ENCODE results near the gene WWOX. TPM values are rescaled to one million over a fixed set of nuclear protein-coding genes. Genes with fewer than 3 reads are reported as not detected.

WWOX gene
- total and polyA plus RNA-seq, 2 of the 13 experiments (the other 11 are each of a cell fraction or from before 2014, with no cell fraction given), result 9.1 to 37.4 TPM

DNA sequence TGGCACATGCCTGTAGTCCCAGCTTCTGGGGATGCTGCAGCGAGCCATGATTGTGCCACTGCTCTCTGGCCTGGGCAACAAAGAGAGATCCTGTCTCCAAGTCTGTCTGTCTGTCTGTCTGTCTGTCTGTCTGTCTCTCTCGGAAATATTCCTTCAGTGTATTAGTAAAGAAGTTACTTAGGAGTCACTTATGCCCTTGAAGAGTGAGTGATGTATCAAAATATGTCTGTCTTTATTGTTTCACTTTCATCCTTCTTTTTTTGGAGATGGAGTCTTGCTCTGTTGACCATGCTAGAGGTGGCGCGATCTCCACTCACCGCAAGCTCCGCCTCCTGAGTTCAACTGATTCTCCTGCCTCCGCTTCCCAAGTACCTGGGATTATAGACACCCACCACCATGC lies 410.5 kb downstream of the WWOX start:
- Histone ChIP-seq H4K20me1 (ENCODE audit: insufficient read depth, low read length) (no peaks in the 10 kb centered on the region), H3K4me1 (ENCODE audit: insufficient read depth, low read length) (peaks cover 33% of the 10 kb centered on the region), H2AFZ (ENCODE audit: low read length) (no peak overlapping the region), H3K9me3 (ENCODE audit: low read length) (no peaks in the 10 kb centered on the region), H3K4me3 (replicated peaks in 1 of 3; ENCODE audit: insufficient read depth in 1 of 3, low read depth in 2 of 3, low read length in 3 of 3) (no peak overlapping the region), H3K9ac (ENCODE audit: insufficient read depth, low read depth, low read length) (no peak overlapping the region), H3K36me3 (replicated peaks in 1 of 2; ENCODE audit: control insufficient read depth in 1 of 2, insufficient read depth in 2 of 2, low read length in 2 of 2) (no peaks in the 10 kb centered on the region), H3K4me2 (ENCODE audit: low read depth, low read length) (no peak overlapping the region), H3K79me2 (ENCODE audit: insufficient read depth, low read length) (no peaks in the 10 kb centered on the region), H3K27me3 (ENCODE audit: control insufficient read depth in 1 of 2, insufficient read depth in 2 of 2, low read length in 2 of 2) (no peaks in the 10 kb centered on the region), H3K27ac (ENCODE audit: extremely low read length, insufficient read depth, low read length) (no peak overlapping the region)
- POLR2A ChIA-PET, result interaction anchor here (0.6 kb wide), 1 partner anchor 27 kb away, joined by 3 read pairs; no protein-coding TSS in a partner anchor
- FAIRE-seq (no peak), ATAC-seq (no peak), DNase-seq (ENCODE audit: low spot score) (no peak)
- 96% methylated on average over 7 of the region's 7 CpGs for WGBS (ENCODE audit: low lambda C conversion rate)
- BruUV-seq (replicated peaks), result no TSS peak
- in situ Hi-C loops (cut with HindIII; ENCODE audit: extremely low pct_ligation_motif_present, low pct_unique_long_range_greater_than_20kb), result loop anchor here (25.0 kb wide), 1 partner anchor 1102 kb away; the partner anchor contains the start of gene MAF
- TF ChIP-seq, protein P1, sequence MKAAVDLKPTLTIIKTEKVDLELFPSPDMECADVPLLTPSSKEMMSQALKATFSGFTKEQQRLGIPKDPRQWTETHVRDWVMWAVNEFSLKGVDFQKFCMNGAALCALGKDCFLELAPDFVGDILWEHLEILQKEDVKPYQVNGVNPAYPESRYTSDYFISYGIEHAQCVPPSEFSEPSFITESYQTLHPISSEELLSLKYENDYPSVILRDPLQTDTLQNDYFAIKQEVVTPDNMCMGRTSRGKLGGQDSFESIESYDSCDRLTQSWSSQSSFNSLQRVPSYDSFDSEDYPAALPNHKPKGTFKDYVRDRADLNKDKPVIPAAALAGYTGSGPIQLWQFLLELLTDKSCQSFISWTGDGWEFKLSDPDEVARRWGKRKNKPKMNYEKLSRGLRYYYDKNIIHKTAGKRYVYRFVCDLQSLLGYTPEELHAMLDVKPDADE (CRISPR knock-in tag; IDR thresholded peaks at IDR 0.05), result no peak
- TF ChIP-seq, protein P2, sequence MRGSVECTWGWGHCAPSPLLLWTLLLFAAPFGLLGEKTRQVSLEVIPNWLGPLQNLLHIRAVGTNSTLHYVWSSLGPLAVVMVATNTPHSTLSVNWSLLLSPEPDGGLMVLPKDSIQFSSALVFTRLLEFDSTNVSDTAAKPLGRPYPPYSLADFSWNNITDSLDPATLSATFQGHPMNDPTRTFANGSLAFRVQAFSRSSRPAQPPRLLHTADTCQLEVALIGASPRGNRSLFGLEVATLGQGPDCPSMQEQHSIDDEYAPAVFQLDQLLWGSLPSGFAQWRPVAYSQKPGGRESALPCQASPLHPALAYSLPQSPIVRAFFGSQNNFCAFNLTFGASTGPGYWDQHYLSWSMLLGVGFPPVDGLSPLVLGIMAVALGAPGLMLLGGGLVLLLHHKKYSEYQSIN (CRISPR knock-in tag; IDR thresholded peaks at IDR 0.05; ENCODE audit: borderline replicate concordance), result no peak
- TF ChIP-seq ATRX (CRISPR knock-in tag; IDR thresholded peaks at IDR 0.05; ENCODE audit: borderline replicate concordance) (no peak), HOXA7 (CRISPR knock-in tag; IDR thresholded peaks at IDR 0.05) (no peak), ZNF3 (CRISPR knock-in tag; IDR thresholded peaks at IDR 0.05) (no peak), ZNF724P (CRISPR knock-in tag; IDR thresholded peaks at IDR 0.05; ENCODE audit: borderline replicate concordance) (no peak), NAIF1 (CRISPR knock-in tag; IDR thresholded peaks at IDR 0.05; ENCODE audit: borderline replicate concordance) (no peak), KMT2A (CRISPR knock-in tag; IDR thresholded peaks at IDR 0.05) (no peak), ZMAT3 (CRISPR knock-in tag; conservative IDR thresholded peaks at IDR 0.05) (no peak), TEAD2 (CRISPR knock-in tag; IDR thresholded peaks at IDR 0.05) (no peak), HMGA1 (CRISPR knock-in tag; conservative IDR thresholded peaks at IDR 0.05) (no peak), STAT5B (CRISPR knock-in tag; IDR thresholded peaks at IDR 0.05) (no peak)
- TF ChIP-seq, protein P3, sequence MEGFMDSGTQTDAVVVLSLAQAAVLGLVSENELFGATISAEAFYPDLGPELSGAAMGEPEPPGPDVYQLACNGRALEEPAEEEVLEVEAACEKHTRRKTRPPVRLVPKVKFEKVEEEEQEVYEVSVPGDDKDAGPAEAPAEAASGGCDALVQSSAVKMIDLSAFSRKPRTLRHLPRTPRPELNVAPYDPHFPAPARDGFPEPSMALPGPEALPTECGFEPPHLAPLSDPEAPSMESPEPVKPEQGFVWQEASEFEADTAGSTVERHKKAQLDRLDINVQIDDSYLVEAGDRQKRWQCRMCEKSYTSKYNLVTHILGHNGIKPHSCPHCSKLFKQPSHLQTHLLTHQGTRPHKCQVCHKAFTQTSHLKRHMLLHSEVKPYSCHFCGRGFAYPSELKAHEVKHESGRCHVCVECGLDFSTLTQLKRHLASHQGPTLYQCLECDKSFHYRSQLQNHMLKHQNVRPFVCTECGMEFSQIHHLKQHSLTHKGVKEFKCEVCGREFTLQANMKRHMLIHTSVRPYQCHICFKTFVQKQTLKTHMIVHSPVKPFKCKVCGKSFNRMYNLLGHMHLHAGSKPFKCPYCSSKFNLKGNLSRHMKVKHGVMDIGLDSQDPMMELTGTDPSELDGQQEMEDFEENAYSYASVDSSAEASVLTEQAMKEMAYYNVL (CRISPR knock-in tag; IDR thresholded peaks at IDR 0.05; ENCODE audit: borderline replicate concordance), result no peak
- TF ChIP-seq, protein P4, sequence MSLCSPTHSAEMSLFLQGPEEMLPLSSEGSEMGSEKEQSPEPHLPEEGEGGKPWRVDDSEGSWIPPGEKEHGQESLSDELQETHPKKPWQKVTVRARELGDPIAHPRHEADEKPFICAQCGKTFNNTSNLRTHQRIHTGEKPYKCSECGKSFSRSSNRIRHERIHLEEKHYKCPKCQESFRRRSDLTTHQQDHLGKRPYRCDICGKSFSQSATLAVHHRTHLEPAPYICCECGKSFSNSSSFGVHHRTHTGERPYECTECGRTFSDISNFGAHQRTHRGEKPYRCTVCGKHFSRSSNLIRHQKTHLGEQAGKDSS (CRISPR knock-in tag; IDR thresholded peaks at IDR 0.05; ENCODE audit: borderline replicate concordance, low read depth), result no peak
- TF ChIP-seq, protein P5, sequence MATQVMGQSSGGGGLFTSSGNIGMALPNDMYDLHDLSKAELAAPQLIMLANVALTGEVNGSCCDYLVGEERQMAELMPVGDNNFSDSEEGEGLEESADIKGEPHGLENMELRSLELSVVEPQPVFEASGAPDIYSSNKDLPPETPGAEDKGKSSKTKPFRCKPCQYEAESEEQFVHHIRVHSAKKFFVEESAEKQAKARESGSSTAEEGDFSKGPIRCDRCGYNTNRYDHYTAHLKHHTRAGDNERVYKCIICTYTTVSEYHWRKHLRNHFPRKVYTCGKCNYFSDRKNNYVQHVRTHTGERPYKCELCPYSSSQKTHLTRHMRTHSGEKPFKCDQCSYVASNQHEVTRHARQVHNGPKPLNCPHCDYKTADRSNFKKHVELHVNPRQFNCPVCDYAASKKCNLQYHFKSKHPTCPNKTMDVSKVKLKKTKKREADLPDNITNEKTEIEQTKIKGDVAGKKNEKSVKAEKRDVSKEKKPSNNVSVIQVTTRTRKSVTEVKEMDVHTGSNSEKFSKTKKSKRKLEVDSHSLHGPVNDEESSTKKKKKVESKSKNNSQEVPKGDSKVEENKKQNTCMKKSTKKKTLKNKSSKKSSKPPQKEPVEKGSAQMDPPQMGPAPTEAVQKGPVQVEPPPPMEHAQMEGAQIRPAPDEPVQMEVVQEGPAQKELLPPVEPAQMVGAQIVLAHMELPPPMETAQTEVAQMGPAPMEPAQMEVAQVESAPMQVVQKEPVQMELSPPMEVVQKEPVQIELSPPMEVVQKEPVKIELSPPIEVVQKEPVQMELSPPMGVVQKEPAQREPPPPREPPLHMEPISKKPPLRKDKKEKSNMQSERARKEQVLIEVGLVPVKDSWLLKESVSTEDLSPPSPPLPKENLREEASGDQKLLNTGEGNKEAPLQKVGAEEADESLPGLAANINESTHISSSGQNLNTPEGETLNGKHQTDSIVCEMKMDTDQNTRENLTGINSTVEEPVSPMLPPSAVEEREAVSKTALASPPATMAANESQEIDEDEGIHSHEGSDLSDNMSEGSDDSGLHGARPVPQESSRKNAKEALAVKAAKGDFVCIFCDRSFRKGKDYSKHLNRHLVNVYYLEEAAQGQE (IDR thresholded peaks at IDR 0.05; ENCODE audit: borderline replicate concordance in 1 of 2, low read depth in 1 of 2, low read length in 2 of 2), result no peak
- CTCF ChIA-PET (ENCODE audit: low intra/inter-chr PET ratio, low total read pairs), result no interaction called here
- intact Hi-C loops (cut with micrococcal nuclease; ENCODE audit: unreplicated experiment), result loop anchor here (5.0 to 10.0 kb wide), 5 partner anchors 82 to 1095 kb away; partner anchors contain the start of gene MAF
